ENCODE data around the gene MPP3.
"Not testable (repeated sequence)": the region's sequence is repeated elsewhere in the genome, so short reads cannot be mapped to it uniquely, and the experiment has no call there.

Gene MPP3, protein sequence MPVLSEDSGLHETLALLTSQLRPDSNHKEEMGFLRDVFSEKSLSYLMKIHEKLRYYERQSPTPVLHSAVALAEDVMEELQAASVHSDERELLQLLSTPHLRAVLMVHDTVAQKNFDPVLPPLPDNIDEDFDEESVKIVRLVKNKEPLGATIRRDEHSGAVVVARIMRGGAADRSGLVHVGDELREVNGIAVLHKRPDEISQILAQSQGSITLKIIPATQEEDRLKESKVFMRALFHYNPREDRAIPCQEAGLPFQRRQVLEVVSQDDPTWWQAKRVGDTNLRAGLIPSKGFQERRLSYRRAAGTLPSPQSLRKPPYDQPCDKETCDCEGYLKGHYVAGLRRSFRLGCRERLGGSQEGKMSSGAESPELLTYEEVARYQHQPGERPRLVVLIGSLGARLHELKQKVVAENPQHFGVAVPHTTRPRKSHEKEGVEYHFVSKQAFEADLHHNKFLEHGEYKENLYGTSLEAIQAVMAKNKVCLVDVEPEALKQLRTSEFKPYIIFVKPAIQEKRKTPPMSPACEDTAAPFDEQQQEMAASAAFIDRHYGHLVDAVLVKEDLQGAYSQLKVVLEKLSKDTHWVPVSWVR

GRCh38 chr17:43832976-43833829 lies at the start of gene MPP3:
TSS of gene MPP3 (minus strand) at chr17:43833146. CDS start at chr17:43831906, 1,240 bp downstream.
- peak; percentile 38 for DNase-seq

GRCh38 chr17:43881758-43882505 lies 49.0 kb upstream of the MPP3 start:
- DNase-seq = no peak

DNA sequence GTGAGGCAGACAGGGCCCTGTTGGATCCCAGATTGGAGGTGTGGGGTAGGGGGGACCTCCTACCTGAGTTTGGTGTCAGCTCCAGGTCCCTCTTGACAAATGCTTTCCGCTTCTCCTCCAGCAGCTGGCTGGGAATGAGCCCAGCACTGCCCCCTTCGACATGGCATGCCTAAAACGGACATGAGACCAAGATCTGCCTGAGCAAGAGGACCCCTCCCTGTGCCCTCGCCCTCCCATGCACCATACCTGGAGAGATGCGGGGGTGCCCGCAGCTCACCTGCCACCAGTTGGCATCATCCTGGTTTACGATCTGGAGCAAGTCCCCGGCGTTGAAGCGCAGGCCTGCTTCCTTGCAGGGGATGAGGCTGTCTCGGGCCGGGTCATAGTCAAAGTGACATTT lies 48.2 kb upstream of the MPP3 start:
- DNase-seq = no peak

- DNase-seq = peak; percentile 23
These were observed 47.6 kb upstream of the MPP3 start for GRCh38 chr17:43880420-43880991.

DNA sequence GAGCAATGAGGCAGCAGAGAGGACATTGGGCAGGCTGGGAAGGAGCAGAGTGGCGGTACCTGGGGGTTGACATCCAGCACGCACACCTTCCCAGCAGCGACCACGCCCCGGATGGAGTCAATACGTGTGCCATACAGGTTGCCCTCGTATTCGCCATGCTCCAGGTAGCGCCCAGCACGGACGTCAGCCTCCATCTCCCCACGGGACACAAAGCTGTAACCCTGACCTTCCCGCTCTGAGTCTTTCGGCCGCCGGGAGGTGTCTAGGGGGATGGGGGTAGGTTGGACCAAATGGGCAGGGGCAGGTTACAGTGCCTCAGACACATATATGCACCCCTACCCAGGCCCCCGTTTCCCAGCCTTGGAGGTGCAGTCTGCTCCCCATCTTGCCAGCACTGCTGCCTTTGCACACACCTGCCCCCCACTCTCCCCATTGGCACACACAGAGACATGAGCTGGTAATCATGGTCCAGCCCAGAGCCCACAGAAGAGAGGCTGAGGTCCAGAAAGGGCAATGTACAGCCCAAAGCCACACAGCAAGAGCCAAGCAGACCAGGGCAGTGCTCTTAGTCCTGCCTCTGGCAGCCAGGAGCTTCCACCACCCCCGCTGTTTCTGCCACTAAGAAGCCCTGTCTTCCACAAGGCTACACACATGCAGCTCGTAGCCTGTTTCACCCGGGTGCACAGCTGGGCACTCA lies 46.9 kb upstream of the MPP3 start:
- DNase-seq = no peak

GRCh38 chr17:43878260-43879175 lies 45.6 kb upstream of the MPP3 start:
- peak; percentile 51 for DNase-seq

- DNase-seq = no peak
These were observed 44.7 kb upstream of the MPP3 start for GRCh38 chr17:43877451-43878155.

GRCh38 chr17:43877031-43877430 lies 44.1 kb upstream of the MPP3 start:
- no peak for DNase-seq

DNA sequence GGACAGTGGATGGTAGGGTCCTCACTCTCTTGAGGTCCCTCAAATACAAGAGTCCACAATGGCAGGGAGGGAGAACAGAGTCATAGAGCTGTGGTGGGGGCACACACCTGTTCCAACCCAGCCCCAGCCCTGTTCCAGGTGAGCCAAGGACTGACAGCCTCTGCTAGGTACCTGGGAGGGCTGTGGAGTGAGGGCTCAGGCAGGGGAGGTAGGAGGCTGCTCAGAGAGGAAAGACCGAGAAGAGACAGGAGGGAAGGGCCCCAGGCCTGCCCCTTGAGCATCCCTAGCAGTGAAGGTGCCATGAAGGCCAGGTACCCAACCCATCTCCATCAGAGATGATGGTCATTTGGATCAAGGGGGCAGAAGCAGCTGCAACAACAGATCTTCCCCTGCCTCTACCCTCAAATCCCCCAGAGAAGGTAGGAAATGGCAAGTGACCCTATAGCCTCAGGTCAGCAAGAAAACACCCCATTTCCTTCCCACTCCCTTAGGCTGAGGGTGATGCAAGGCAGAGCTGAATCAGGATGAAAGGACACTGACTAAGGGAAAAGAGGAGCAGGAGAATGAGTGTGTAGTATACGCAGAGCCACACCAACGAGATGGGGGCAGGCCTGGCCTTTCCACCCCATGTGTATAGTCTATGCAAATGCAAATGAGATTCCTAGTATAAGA lies 42.7 kb upstream of the MPP3 start:
- DNase-seq = no peak

DNA sequence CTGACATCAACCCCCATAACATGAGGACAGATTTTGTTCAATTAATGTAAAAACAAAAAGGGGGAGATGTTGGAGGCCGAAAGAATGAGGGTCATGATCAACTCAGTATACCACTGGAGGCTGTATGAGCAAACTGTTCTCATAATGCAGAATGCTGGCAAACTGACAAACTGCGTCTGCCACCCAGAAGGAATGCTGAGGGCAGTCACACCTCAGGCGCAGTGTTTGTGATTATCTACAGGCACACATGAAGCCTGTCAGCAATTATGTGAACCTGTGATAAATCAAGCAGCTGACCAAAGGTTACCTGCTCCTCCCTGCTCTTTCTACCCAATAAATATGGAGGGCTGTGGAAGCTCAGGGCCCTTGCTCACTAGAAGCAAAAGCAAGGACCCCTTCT lies 41.3 kb upstream of the MPP3 start:
- no peak for DNase-seq

GRCh38 chr17:43873815-43874214 lies 40.9 kb upstream of the MPP3 start:
- no peak for DNase-seq

DNA sequence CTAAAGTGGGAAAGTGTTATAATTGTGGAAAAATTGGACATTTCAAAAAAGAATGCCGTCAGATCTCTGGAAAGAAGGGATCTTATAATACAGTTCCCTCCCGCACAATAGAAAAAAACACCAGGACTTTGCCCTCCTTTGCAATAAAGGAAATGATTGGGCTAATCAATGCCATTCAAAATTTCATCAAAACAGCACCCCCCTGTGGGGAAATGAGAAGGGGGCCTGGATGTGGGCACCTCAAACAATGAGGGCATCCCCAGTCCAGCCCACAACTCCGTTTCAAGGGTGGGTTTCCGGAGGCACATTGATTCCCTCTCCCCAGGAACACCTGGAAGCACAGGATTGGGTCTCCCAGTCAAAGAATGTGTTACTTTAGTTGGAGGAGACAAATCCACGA lies 40.1 kb upstream of the MPP3 start:
- no peak for DNase-seq

GRCh38 chr17:43871946-43872690 lies 39.2 kb upstream of the MPP3 start:
- DNase-seq = no peak

DNA sequence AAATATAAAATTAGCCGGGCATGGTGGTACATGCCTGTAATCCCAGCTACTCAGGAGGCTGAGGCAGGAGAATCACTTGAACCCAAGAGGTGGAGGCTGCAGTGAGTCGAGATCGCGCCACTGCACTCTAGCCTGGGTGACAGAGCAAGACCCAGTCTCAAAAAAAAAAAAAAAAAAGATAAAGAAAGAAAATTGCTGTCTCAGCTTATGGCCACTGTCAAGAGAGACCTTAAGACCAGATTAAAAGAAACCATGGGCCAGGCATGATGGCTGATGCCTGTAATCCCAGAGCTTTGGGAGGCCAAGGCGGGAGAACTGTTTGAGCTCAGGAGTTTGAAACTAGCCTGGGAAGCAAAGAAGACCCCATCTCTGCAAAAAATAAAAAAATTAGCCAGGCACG lies 36.1 kb upstream of the MPP3 start:
- not testable (repeated sequence) for DNase-seq

DNA sequence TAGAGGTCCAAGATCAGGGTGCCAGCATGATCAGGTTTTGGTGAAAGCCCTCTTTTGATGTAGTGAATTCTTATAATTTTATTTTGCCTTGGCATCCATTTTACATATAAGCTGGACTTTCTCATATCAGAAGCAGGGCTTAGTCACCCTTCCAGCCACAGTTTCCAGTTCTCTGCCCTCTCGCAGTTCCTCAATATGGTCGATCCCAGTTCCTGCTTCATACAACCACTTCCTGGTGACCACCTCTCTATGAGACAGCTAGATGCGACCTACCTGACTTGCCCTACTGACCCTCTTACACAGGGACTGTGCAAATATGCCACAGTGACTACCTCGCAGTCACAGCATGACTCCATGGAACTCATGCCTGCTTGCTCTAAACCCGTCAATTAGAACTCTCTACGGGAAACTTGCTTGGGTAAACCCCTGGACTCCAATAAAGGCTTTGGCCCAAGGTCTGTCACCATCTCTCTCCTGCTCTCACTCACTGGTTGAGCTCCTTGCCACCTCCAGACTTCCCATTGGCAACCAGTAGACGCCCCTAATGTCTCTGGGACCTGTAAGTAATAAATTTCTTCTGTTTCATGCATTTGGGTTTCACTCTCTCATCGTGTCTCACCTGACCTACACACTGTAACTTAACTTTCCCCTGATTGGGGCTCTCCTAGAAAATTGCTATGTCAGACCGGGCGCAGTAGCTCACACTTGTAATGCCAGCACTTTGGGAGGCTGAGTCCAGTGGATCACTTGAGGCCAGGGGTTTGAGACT lies 35.5 kb upstream of the MPP3 start:
- no peak for DNase-seq

DNA sequence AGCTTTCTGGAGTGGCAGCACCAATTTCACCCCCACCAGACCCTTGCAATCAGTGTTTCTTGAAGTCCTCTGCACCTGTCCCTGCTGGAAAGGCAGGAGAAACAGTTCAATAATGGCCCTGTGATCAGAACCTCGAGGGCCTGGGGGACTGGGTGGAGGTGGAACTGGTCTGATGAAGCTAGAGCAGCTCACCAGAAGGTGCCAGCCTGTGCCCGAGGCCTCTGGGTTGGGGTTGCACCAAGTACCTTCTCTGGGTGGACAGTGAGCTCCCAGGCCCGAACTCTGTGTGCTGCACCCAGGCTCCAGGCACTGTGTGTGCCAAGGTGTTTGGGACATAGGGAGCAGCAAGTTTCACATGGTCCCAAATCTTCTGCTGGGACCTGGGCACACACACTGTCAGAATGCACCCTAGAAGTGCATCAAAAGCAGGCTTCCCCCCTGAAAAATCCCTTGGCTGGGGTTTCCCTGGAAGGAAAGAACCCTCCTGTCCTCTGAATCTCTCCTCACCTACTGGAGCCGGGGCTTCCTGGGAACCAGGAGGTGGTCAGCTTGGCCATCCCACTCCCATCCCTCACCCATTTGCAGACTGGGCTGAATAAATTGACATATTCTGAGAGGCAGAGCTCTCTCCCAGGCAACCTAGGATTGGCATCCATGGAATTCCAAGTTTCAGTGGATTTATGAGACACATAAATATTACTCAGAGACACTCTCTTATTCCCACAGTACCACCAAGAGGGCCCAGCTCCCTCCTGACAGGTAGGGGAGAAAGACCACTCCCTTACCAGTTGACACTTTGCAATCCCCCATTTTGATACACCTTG lies 31.4 kb upstream of the MPP3 start:
- DNase-seq = no peak

DNA sequence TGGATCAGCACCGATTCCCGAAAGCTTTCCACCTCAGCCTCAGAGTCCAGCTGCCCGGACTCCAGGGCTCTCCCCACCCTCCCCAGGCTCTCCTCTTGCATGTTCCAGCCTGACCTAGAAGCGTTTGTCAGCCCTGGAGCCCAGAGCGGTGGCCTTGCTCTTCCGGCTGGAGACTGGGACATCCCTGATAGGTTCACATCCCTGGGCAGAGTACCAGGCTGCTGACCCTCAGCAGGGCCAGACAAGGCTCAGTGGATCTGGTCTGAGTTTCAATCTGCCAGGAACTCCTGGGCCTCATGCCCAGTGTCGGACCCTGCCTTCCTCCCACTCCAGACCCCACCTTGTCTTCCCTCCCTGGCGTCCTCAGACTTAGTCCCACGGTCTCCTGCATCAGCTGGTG lies 29.0 kb upstream of the MPP3 start:
- no peak for DNase-seq

Measured in activated effector memory CD4-positive, alpha-beta T cell treated with Interleukin-2 at 50 U/mL for 16 hours (primary cell).